GM10248 (cell line): ENCODE results near the gene LILRB4.

Source experiments
- CTCF ChIA-PET: fragments of 300-600 bp; sonication (Branson Sonifier 250); formaldehyde crosslinking; extraction: SDS; loops from one replicate; lab custom pipeline; 2021; ENCODE audit warnings: antibody characterized with exemption; lab: Yijun Ruan, JAX
- POLR2A ChIA-PET: fragments of 350-650 bp; sonication (Branson Sonifier 250); formaldehyde crosslinking; extraction: SDS; loops from one replicate; lab custom pipeline; 2020; ENCODE audit warnings: antibody characterized with exemption; lab: Yijun Ruan, JAX
- DNase-seq: peaks from one replicate; pipeline ENCODE4 v3.0.0; 2012; ENCODE audit errors: extremely low spot score
- CTCF ChIP-seq: IDR thresholded peaks from 2 replicates; pipeline ENCODE4 v1.5.1; 2012; ENCODE audit warnings: mild to moderate bottlenecking, low read depth; ENCODE audit errors: extremely low read depth, missing control alignments, control extremely low read depth

The LILRB4 gene

GRCh38 chr19:54659300-54659699 lies 3.5 kb upstream of the LILRB4 start:
- CTCF ChIA-PET = interaction anchor here (9.2 to 31.0 kb wide), 2 partner anchors 19 to 179 kb away, joined by 62 to 542 read pairs; no protein-coding TSS in a partner anchor
- TF ChIP-seq CTCF = no peak
- DNase-seq = no peak
- POLR2A ChIA-PET = no interaction called here

GRCh38 chr19:54660306-54660705 lies 2.5 kb upstream of the LILRB4 start:
- CTCF ChIA-PET = interaction anchor here (5.2 to 31.0 kb wide), 3 partner anchors 7 to 180 kb away, joined by 34 to 542 read pairs (median 62); no protein-coding TSS in a partner anchor
- POLR2A ChIA-PET = no interaction called here
- no peak for DNase-seq
- TF ChIP-seq CTCF = no peak

GRCh38 chr19:54660964-54661363 lies 1.8 kb upstream of the LILRB4 start:
- no peak for TF ChIP-seq CTCF
- peak; percentile 65 for DNase-seq
- CTCF ChIA-PET = interaction anchor here (5.2 to 31.0 kb wide), 3 partner anchors 8 to 181 kb away, joined by 34 to 542 read pairs (median 62); no protein-coding TSS in a partner anchor
- POLR2A ChIA-PET = no interaction called here

GRCh38 chr19:54661846-54662481 lies 821 bp upstream of the LILRB4 start:
- TF ChIP-seq CTCF = no peak
- no peak for DNase-seq
- POLR2A ChIA-PET = no interaction called here
- CTCF ChIA-PET = interaction anchor here (0.8 to 31.0 kb wide), 4 partner anchors 9 to 29 kb away, joined by 3 to 542 read pairs (median 18); no protein-coding TSS in a partner anchor

GRCh38 chr19:54665530-54665929 lies 2.7 kb downstream of the LILRB4 start:
- no peak for TF ChIP-seq CTCF
- DNase-seq = no peak
- ChIA-PET POLR2A (no interaction called here), CTCF (interaction anchor here (1.4 to 31.0 kb wide), 3 partner anchors 10 to 13 kb away, joined by 4 to 542 read pairs (median 34); no protein-coding TSS in a partner anchor)

GRCh38 chr19:54667217-54667616 lies 4.4 kb downstream of the LILRB4 start:
- POLR2A ChIA-PET = no interaction called here
- TF ChIP-seq CTCF = no peak
- CTCF ChIA-PET = interaction anchor here (1.5 to 31.0 kb wide), 4 partner anchors 6 to 188 kb away, joined by 4 to 542 read pairs (median 336); partner anchors contain the start of gene LILRB4
- no peak for DNase-seq
